Choroid plexus epithelial cell (primary cell): ENCODE results near the gene SPACA7.
"Not testable (repeated sequence)": the region's sequence is repeated elsewhere in the genome, so short reads cannot be mapped to it uniquely, and the experiment has no call there.

Experiments used
- DNase-seq: peaks from one replicate; pipeline ENCODE4 v3.0.0-alpha.2; 2010; ENCODE audit warnings: low read depth
- H3K4me3 ChIP-seq: 2 replicates; pipeline ENCODE4 v1.5.1; 2011; ENCODE audit warnings: low read depth, mild to moderate bottlenecking, control low read depth, low read length, moderate library complexity
- TF ChIP-seq, protein P1 (sequence below): conservative IDR thresholded peaks from 2 replicates; pipeline ENCODE4 v1.5.1; 2011; ENCODE audit warnings: low read depth, mild to moderate bottlenecking, control low read depth, inconsistent platforms, low read length, moderate library complexity

The SPACA7 gene

DNA sequence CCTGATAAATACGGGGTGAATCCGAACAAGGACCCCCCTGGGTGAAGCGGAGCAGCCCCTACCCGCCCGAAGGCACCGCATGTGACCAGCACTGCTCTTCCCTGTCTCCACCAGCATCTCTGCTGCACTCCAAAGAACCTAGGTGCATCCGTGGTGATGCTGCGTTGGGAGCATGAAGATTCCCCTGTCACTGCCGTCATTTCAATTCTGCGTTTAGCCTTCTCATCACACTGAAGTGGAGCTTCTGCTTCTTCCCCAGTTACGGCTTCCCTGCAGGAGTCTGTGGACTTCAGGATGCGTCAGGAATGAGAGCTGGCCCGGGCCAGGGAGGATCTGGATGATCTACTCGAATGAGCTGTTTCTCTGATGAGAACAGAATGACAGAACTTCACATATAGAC, 47.9 kb downstream of the SPACA7 start:
- H3K4me3 ChIP-seq = no peak overlapping the region
- TF ChIP-seq, protein P1, sequence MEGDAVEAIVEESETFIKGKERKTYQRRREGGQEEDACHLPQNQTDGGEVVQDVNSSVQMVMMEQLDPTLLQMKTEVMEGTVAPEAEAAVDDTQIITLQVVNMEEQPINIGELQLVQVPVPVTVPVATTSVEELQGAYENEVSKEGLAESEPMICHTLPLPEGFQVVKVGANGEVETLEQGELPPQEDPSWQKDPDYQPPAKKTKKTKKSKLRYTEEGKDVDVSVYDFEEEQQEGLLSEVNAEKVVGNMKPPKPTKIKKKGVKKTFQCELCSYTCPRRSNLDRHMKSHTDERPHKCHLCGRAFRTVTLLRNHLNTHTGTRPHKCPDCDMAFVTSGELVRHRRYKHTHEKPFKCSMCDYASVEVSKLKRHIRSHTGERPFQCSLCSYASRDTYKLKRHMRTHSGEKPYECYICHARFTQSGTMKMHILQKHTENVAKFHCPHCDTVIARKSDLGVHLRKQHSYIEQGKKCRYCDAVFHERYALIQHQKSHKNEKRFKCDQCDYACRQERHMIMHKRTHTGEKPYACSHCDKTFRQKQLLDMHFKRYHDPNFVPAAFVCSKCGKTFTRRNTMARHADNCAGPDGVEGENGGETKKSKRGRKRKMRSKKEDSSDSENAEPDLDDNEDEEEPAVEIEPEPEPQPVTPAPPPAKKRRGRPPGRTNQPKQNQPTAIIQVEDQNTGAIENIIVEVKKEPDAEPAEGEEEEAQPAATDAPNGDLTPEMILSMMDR = no peak
- DNase-seq = no peak

DNA sequence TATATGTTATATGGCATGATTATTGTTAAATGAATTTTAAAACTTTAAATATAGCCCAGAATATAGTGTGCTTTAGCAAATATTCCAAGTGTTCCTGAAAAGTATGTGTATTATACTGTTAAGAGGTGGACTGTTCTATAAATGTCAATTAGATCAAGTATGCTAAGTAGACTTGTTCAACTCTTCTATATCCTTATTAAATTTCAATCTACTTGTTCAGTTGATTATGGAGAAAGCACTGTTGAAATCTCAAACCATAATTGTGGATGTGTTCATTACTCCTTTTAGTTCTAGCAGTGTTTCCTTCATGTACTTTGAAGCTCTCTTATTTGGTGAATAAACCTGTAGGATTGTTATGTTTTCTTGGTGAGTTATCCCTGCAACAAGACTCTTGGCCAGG, 52.5 kb downstream of the SPACA7 start:
- TF ChIP-seq, protein P1 = no peak
- DNase-seq = no peak
- no peak overlapping the region for H3K4me3 ChIP-seq

DNA sequence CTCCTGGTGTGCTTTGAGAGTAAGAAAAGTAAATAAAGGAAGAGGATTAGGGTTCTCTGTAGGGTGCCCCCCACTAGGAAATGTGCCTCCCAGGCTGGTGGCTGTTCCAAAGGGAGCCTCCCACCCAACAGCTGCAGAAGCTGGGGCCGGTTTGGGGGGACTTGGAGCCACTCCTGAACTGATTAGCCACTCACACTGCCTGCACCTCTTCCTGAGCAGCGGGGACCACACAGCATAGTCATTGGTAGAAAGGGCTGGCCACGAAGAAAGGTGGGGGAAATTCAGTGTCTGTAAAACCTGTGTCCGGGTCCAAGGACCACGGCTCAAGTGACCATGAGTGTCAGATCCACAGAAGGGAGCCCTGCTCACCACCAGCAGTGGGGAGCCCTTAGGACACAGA, 55.6 kb downstream of the SPACA7 start:
- no peak for DNase-seq
- H3K4me3 ChIP-seq = no peak overlapping the region
- TF ChIP-seq, protein P1 = no peak

DNA sequence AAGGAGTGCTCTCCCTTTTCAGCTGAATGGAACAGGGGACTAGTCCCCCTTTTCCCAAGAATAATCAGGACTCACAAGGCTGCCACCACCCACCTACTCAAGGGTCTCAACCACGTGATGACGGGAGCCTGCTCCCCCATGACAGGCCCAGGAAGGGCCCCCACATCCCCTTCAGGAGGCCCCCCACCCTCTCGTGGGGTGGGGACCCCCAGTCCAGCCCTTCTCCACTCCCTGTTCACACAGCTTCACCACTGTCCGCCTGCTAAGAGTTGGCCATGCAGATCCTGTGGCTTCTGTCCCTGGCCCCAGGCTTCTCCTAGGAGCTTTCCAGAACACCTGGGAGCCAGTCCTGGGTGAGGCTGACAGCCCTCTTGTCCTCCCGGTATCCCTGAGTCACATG, 56.6 kb downstream of the SPACA7 start:
- not testable (repeated sequence) for H3K4me3 ChIP-seq, DNase-seq

DNA sequence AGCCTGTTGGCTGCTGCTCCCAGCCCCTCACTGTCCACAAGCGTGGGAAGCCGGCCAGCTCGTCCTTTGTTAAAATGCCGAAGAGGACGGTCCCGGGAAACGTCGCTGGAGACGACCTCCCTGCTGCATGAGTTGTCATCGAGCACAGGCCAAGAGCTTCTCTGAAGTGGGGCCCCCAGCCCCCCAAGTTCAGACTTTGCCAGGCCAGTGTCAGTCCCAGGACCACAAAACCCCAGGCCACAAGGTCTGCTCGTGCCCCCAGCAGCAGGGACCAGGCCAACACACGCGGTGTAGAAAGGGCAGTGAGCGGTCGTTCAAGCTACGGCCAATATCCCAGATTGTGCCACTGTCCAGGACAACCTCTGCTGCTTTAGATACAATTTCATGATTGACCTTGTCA, 57.4 kb downstream of the SPACA7 start:
- not testable (repeated sequence) for H3K4me3 ChIP-seq, DNase-seq

DNA sequence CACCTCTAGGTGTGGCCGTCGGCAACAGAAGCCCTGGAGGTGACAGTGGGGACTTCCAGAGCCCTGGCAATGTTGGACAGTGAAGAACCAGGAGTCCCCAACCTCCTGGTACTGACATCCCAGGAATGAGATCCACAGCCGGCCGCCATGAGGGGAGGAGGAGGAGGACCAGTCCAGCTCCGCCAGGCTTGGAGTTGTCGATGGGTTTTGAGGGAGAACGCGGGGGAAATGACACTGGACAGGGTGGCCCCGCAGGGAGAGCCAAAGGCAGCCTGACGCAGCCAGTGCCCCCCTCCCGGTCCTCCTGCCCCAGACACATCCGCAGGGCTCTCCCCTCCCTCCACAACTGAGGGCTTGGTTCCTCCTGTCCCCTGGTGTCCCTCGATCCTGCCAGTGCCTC, 57.9 kb downstream of the SPACA7 start:
- TF ChIP-seq, protein P1 = no peak
- DNase-seq = no peak

DNA sequence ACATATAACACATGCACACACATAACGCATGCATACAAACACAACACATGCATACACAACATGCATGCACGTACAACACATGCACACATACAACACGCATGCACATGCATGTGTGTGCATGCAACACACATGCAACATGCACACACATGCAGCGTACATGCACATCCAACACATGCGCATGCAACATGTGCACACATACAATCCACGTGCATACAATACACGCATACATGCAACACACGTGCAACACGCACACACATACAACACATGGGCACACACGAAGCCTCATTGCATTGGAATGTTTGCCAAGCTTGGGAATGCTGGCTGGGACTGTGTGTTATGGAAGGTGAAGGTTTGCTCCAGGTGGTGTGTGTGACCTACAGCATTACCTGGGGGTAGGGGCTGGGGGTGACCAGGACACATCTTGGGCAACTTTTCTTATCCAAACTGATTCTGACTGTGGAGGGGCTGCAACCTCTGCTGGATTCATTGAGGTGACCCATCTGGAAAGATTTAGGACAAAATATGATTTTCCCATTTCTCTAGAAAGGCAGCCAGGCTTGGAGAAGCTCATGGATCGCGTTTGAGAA, 58.9 kb downstream of the SPACA7 start:
- no peak for DNase-seq
- H3K4me3 ChIP-seq = no peak overlapping the region
- TF ChIP-seq, protein P1 = no peak

More for the DNA sequence above, 57.9 kb downstream of the SPACA7 start:
- no peak overlapping the region for H3K4me3 ChIP-seq

DNA sequence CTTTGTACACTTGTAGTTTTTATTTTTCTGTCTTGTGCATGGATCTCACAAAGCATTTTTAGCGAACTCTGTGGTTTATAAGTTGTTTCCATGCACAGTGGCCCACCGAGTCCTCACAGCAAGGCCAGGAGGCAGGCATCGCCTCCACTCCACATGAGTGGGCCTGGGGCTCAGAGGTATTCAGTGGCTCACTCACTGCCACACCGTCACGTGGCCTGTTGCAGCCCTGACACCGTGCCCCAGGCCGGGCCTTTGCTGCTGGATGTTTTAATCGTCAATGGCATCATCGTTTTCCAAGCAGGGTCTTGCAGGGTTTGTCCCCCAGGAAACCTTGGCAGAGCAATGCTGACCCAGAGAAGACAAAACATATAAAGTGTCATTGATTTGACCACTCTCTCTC, 59.8 kb downstream of the SPACA7 start:
- DNase-seq = no peak
- TF ChIP-seq, protein P1 = no peak

More for the DNA sequence above, 59.8 kb downstream of the SPACA7 start:
- no peak overlapping the region for H3K4me3 ChIP-seq
